ENCODE measurements around the gene AJM1.

- TF ChIP-seq CTCF (conservative IDR thresholded peaks at IDR 0.05) (no peak), ZFX (IDR thresholded peaks at IDR 0.05) (no peak)
These were observed 22.9 kb downstream of the AJM1 start for GRCh38 chr9:136865041-136865767.
